ACHN (cell line): ENCODE data around the gene MFSD12.
"Not testable (repeated sequence)": the region's sequence is repeated elsewhere in the genome, so short reads cannot be mapped to it uniquely, and the experiment has no call there.

Source experiments
- DNase-seq: peaks from one replicate; pipeline ENCODE4 v3.0.0-alpha.2; 2015
- in situ Hi-C: cut with HindIII; loops from 2 replicates; pipeline ENCODE4 v1.10.0; 2017; ENCODE audit warnings: low sequenced_read_pairs, low pct_ligation_motif_present, low pct_unique_long_range_greater_than_20kb

MFSD12 gene

DNA sequence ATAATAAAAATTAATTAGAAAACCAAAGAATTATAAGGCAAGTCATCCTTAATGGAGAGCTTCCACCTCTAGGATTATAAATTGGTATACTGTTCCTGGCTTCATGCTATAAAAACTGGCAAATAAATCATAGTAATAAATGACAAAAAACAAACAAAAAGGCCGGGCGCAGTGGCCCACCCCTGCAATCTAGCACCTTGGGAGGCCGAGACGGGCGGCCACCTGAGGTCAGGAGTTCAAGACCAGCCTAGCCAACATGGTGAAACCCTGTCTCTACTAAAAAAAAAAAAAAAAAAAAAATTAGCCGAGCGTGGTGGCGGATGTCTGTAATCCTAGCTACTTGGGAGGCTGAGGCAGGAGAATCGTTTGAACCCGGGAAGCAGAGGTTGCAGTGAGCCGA, 12.7 kb upstream of the MFSD12 start:
- DNase-seq, in situ Hi-C loops: not testable (repeated sequence)

DNA sequence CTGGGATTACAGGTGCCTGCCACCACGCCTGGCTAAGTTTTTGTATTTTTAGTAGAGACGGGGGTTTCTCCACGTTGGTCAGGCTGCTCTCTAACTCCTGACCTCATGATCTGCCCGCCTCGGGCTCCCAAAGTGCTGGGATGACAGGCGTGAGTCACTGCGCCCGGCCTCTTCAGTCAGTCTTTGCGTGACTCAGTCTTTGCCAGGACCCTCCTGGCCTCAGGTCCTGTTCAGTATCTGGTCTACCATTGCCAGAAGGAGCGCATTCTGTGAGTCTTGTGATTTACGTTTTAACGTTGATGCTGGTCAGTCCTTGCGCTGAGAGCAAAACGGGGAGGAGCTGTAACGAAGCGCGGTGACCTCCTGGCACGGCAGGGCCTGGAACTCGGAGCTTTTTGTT, 7.8 kb upstream of the MFSD12 start:
- in situ Hi-C loops: no loop called here
- DNase-seq: peak; percentile 72

DNA sequence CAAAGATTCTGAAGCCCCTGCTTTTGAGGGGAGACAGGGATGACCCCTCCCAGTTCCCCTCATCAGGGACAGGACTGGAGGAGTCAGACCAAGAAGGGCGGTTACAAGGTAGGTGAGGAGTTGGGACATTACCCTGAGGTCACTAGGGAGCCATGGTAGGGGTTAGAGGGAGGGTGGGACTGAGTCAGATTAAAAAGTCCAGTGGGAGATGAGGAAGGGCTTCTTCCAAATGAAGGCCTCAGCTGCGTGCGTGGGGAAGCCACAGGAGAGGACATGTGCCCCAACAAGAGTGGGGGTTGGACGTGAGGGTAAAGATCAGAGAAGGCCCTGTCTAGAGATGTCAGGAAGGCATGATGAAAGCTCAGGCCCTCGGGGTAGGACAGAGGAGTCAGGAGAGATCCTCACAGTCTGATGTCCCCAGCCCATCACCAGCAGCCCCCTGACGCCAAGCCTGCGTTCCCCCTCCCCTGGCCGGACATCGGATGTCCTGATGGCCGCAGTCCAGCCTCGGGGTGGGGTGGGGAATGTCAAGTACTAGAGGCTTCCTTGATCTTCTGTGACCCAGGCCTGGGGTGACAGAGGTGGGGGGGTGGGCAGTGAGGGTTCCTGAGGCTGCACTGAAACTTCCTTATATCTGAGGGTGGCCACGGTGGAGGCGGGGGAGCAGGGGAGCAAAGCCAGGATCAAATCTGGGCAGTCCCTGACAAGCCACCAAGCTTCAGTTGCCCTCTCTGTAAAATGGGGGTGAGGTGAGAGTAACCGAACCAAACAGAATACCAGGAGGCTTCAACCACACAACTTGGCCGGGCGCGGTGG, 6.5 kb upstream of the MFSD12 start:
- no peak for DNase-seq
- in situ Hi-C loops: no loop called here

DNA sequence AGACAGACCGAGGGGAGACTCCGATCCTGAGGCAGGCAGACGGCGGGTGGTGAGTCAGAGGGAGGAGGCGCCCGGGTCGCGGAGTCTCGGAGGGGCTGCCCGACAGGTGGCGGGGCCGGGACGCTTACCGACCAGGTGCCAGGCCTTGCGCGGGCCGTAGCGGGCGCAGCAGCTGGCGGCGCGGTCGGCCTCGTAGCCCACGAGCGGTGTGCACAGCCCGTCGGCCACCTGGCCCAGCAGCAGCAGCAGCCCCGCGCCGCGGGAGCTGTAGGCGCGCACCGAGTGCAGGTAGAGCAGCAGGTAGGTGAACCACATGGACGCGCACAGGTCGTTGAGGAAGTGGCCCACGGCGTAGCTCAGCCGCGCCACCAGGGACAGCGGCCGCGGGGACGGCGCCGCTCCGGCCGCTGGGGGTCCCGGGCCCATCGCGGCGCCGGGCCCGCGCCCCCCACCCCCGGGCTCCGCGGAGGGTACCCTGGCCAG, 367 bp downstream of the MFSD12 start:
- in situ Hi-C loops: no loop called here
- DNase-seq: peak; percentile 44

DNA sequence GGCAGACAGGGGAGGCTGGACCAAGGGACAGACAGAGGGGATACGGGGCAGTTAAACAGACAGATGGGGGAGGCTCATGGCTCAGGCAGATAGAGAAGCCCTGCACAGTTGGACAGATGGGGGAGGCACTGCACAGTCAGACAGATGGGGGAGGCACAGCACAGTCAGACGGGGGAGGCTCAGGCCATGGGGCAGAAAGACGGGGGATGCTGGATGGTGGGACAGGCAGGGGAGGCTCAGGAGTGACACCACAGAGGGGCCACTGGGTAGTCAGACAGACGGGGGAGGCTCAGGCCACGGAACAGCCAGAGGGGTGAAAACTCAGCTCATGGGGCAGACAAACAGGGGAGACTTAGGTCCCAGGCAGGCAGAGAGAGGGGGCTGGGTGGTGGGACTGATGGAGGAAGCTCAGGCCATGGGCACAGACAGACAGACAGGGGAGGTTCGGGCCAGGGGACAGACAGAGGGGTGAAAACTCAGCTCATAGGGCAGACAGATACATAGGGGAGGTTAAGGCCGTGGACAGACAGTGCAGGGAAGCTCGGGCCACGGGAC, 886 bp downstream of the MFSD12 start:
- in situ Hi-C loops: no loop called here
- DNase-seq: no peak

DNA sequence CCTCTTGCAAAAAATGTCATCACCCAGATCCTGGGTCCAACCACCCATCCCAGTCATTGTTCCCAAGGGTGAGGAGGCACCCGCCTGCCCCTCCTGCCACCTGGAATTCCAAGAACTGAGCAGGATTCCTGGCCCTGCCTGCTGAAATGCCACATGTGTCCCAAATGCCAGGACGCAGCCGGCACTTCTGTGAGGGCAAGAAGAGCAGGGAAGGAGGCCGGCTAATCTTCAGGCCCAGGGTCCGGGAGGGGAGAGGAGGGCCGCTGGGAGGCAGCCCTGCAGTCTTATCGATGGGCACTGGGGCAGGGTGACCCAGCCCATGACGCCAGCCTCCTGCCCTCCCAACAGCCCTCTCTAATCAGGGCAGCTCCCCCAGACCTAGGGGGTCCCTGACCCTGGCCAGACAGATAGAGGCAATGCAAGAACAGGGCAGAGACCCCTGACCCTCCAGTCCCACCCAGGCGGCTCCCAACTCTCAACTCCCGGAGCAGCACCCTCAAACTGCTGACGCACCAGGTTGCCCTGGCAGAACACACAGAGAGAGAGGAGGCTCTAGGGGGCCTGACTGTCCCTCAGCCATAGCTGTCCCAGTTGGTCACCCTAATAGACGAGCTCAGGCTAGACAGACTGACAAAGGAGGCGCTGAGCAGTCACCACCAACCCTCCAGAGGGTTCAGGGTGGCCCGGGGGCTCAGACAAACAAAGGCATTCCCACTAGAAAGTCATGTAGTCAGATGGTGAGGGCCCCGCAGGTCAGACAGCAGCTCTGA, 1.5 kb downstream of the MFSD12 start:
- in situ Hi-C loops: no loop called here
- DNase-seq: no peak

DNA sequence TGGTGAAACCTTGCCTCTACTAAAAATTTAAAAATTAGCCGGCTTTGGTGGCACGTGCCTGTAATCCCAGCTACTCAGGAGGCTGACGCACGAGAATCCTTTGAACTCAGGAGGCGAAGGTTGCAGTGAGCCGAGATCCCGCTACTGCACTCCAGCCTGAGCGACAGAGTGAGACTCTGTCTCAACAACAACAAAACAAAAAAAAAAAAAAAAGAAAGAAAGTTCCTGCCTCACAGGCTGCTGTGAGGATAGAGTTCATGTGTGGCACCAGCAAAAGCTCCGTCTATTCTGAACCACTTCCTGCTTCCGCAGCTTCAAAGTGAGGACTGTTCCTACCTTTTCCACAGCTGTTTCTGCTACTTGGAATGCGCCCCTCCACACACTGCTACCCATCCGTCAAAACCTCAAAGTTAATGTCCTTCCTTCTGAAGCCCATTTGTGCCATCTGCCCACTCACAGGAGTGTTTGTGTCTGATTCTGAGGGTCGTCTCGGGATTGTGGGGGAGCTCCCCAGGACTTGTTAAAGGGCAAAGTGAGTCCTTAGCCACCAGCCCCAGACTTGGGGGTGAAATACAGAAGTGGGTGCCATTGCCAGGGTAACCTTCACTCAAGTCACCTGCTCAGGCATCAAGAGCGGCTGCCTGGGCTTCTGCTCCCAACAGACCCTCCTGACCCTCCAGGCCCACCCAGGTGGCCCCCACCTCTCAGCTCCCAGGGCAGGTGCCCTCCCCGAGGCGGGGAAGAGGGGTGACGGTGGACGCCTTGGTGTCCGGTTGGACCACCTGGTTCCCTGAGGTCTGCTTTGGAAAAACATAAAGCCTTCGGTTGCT, 2.9 kb downstream of the MFSD12 start:
- in situ Hi-C loops: no loop called here
- DNase-seq: no peak

DNA sequence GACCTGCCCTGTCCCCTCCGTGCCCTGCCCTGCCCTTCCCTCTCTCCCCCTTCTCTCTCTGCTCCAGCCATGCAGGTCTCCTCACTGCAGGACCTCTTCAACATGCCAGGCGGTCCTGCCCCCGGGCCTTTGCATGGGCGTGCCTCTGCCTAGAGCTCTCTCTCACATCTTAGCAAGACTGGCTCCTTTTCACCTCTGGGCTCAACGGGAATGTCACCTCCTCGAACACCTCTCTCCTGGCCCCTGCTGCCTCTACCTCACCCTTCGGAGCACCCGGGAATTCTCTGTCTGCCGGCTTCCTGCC, 5.6 kb downstream of the MFSD12 start:
- DNase-seq: no peak
- in situ Hi-C loops: no loop called here

DNA sequence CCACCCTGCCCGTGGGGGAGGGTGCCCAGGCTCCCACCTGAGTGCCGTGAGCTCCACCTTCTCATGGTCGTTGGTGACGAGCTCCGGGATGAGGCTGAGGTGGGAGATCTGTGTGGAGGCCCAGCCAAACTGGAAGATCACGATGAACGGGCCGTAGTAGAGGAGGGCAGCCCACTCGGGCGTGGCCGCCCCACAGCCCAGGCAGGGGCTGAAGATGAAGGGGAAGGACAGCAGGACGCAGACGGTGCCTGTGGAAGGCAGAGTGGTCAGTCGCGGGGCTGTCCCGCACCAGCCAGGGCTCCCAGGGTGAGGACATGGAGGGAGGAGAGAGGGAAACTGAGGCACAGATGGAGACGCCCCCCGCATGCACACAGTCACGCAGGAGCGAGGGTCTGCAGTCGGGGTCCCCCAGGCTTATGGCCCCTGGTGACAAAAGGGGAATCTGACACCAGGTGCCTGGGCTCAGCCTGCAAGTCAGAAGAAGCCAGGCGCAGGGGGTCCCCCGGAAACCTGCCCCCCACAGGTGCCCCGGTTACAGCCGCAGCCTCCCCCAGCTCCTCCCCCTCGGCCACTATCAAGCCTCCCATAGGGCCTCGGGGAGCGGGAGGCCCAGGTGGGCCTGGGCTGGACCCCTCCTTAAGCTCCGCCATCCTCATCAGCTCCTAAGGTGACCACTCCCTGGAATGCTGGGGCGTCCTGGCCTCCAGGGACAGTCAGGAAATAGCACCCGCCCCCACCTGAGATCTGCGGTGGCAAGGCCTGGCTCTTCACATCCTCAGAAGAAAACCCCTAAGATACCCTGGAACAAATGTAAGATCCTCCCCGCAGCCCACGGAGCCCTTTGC, 6.2 kb downstream of the MFSD12 start:
- in situ Hi-C loops: no loop called here
- DNase-seq: no peak

DNA sequence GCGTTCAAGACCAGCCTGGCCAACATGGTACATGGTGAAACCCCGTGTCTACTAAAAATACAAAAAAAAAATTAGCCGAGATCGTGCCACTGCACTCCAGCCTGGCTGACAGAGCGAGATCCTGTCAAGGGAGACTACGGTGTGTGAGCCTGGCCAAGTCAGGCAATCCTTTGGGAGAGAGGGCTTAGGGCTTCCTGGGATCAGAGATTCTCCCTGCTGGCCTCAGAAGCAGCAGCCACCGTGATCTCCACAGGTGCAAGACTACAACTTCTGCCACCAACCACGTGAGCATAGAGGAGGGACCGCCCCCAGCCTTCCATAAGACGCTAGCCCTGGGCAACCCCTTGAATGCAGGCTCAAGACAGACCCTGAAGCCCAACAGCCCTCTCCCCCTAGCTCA, 7.6 kb downstream of the MFSD12 start:
- no peak for DNase-seq
- in situ Hi-C loops: no loop called here

DNA sequence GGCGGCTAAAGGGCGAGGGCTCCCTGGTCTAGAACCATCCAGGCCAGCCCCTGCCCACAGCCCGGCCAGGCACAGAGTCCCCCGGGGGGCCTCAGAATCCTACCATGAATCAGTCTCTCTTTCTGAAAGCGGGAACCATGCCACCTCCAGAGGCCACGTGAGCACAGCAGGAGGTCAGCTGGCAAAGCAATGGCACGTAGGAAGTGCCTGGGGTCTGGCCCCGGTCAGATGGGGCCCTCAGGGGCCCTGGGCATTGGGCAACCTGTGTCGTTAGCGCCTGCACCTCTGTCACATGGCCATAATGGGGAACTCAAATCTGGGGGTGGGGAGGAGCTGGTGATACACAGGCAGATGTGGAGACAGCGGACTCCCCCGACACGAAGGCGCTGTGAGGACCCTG, 8.8 kb downstream of the MFSD12 start:
- in situ Hi-C loops: no loop called here
- DNase-seq: no peak

DNA sequence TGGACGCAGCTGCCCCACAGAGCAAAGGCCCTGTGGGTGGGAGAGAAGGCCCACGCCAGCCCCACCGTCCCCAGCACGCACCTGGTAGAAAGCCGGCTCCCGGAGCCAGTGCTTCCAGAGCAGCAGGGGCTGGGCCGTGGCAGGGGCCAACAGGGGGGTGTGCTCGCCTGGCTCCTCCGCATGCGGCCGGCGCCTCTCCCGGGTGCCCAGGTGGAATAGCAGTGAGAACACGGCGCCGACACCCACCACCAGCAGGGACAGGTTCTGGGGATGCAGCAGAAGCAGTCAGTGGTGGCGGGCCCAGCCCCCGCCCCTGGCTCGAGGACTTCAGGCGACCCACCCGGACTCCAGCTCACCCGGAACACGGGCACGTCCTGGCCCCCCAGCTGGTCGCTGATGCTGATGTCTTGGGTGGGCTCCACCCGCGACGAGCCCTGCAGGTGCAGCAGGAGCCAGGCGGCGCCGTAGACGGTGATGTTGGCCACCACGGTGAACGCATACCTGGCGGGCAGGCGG, 9.6 kb downstream of the MFSD12 start:
- no peak for DNase-seq
- in situ Hi-C loops: no loop called here

DNA sequence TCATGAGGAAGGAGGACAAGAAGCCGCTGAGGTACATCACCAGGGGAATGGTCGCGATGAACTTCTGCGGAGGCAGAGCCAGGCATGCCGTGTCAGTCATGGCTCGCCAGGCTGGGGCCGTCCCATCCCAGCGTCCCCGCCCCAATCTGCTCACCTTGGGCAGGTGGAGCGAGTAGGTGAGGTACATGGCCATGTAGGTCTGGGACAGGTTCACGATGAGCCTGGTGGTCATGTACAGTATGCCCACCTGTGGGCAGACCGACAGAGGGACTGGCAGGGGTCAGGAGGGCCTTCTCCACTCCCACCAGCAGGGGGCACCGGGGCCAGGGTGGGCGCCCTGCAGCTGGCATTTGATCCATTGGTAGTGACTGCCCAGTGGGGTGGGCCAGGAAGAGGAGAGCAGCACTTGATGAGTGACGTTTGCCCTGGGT, 10.1 kb downstream of the MFSD12 start:
- in situ Hi-C loops: no loop called here
- DNase-seq: peak; percentile 26

DNA sequence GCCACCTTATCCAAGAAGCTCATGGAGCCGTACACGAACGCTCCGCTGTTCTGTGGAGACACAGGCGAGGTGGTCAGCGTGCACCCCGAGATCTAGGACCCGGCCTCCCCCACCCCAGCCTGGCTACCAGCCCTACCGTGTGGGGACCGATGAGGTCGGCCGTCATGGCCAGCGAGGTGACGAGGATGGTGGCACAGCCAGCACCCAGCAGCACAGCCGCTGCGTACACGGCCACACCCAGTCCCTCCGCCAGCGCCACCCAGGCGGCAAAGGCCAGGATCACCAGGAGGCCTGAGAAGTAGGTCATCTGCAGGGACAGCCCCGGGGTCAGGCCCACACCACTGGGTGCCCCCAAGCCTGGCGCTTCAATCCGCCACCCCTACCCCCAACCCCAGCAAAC, 11.3 kb downstream of the MFSD12 start:
- DNase-seq: no peak
- in situ Hi-C loops: no loop called here

DNA sequence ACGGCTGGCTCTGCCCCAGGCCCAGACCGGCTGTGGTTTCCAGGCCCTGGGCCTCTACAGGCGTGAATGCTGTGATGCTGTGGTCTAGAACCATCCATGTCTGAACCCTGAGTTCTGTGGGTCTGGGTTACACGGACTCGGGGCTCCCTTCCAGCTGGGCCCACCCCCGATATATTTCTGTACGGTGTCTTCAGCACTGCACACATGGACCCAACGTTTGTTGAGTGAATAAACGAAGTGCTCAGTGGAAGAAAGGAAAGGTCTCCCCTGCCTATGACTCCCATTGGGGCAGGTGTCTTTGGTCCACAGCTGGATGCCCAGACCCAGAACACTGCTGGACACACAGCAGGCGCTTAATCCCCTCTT, 11.7 kb downstream of the MFSD12 start:
- in situ Hi-C loops: no loop called here
- no peak for DNase-seq

DNA sequence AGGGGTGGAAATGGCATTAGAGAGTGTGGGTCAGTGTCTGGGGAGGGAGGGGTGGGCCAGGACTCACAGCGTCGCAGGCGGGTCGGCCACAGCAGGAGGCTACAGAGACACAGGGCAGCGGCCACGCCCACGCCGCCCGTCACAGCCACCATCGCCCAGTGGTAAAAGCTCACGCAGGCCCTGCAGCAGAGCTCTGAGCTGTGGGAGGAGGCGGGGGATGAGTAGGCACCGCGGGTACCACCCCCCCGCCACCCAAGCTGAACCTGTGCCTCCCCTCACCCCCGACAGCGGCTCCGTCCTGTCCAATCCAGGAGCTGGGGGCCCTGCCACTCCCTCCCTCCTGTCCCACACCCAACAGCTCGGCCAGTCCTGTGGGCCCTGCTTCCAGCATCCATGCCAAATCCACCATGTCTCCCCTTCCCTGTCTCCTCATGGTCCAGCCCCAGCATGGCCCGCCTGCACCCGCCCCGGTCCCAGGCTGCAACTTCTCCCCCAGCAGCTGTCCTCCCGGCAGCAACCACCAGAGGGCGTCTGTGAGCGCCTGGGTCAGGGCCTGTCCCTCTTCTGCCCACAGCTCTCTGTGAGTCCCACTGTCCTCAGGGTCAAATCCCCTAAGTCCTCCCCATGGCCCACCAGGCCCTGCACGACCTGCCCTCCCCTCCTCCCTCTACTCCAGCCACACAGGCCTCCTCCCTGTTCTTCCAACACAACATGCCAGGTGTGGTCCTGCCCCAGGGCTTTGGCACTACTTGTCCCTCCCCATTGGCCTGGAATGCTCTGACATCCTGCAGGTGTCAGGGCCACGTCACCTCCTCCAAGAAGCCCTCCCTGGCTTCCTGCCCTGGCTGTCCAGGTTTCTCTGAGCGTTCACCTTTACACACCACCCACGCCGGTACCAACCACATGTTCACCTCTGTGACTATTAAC, 12.4 kb downstream of the MFSD12 start:
- in situ Hi-C loops: no loop called here
- peak; percentile 50 for DNase-seq

DNA sequence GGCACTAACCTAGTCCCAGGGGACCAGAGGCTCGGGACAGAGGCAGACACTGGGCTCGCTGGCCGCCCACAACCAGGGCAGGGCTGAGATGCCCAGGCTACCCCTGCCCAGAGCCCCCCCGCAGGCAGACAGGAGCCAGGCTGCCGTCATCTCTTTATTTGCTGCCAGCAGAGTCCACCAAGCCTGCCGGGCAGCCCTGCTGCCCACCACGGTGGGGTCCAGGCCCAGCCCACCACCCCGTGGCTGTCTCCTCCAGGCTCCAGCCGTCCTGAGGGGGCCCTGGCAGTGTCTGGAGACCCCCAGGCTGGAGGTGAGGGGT, 13.4 kb downstream of the MFSD12 start:
- in situ Hi-C loops: no loop called here
- no peak for DNase-seq
